Mammary epithelial cell (primary cell): ENCODE measurements around the gene PLEKHA7.

ENCODE experiments used
- CTCF ChIP-seq, 2 donors: IDR thresholded peaks in 1 of 2; conservative IDR thresholded peaks in 1 of 2; 2 replicates each; pipeline ENCODE4 v1.5.1; 2011 to 2012; ENCODE audit warnings: inconsistent platforms in 2 of 2, low read length in 2 of 2, mild to moderate bottlenecking in 2 of 2, control low read depth in 1 of 2, low read depth in 1 of 2; ENCODE audit not compliant: insufficient read depth in 1 of 2; ENCODE audit errors: extremely low read depth in 1 of 2
- EZH2 ChIP-seq: IDR thresholded peaks from 2 replicates; pipeline ENCODE4 v1.6.1; 2012; ENCODE audit warnings: low read length, inconsistent platforms, borderline replicate concordance

DNA sequence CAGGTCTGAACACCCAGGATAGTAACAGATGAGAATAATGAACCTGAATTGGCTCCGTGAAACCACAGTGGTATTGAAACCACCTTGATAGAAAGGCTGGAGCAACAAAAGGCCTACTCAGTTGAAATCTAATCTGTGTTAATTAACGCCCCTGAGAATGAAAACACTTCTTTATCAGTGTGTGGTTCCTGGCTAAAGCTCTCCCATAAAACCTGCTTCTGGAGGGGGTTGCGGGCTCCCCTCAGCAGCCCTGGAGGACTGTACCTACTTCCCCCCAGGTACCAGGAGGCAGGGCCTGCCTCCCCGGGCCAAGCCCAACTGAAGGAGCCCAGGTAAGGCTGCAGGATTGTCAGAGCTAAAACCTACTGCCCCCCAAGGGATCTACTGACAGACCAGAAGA lies 54.6 kb downstream of the PLEKHA7 start:
- TF ChIP-seq CTCF (conservative IDR thresholded peaks at IDR 0.05 in 1 of 2, IDR thresholded peaks at IDR 0.05 in 1 of 2; ENCODE audit: extremely low read depth in 1 of 2, insufficient read depth in 1 of 2, low read depth in 1 of 2, low read length in 2 of 2) (no peak), EZH2 (no peak)
